ENCODE results near the gene IFNA7.
"Not testable (repeated sequence)": the region's sequence is repeated elsewhere in the genome, so short reads cannot be mapped to it uniquely, and the experiment has no call there.

IFNA7 gene

DNA sequence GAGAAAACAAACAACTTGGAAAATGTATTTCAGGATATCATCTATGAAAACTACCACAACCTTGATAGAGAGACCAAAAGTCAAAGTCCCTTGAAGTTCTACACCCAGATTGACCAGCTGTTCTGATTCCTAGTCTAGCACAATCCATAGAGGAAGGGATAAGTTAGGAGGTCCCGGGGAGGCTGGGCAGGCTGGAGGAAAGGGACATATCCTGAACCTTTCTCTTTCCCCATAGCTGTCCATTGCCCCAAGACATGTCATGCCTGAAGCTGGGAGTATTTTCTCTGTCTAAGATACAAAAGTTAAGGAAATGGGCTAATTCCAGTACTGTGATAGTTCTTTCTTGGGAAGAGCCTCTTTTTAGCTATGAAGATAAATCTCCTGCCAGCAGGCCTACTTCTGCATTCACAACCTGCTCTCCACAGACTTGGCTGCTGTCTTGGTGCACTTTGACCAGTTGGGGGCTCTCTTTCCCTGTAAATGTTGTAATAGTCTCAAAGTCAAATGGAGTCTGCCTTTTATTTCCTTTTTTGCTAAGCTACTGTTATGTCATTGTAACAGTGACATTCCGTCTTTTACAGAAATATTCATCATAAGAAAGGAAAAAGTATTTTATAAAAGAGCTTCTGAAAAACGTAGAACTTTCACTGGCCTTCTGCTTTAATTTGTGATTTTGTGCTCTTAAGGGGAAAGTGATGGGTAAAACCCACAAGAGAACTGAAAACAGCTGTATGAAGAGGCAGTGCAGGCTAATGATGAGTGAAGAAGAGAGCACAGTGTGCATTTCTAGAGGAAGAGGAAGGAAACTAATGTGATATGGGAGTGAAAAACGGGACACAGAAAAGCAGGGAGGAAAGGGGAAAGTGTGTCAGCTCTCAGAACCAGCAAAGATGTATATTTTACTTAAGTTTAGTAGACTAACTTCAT is 18.9 kb downstream of the IFNA7 start:
- not testable (repeated sequence) for DNase-seq (ENCODE audit: low read depth)

DNA sequence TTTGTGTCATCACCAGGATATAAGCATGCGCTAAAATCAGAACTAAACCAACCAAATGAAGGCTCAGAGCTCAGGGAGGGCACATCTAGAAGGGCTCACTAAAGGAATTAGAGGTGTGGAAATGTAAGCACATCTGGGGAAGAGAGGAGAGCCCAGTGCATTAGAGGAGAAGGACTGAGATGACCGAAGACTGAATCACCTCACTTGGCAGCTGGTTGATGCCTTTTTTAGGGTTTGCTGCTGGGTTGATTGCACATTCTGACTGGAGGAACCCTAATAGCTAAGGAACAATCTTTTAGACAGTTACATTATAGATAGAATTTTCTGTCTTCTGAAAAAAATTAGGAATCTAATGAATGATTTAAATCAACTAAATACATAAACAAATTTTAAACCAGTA is 27.3 kb downstream of the IFNA7 start:
- DNase-seq (ENCODE audit: low read depth): no peak

DNA sequence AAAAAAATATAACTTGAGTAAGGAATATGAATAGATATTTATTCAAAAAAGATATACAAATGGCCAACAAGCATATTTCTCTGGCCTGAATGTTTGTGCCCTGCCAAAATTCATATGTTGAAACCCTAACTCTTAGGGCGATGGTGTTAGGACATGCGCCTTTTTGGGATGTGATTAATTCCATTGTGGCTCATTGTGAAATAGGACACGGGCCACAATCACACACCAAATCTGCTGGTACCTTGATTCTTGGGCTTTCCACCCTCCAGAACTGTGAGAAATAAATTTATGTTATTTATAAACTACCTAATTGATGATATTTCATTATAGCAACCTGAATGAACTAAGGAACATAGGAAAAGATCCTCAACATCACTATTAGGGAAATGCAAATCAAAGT is 29.8 kb downstream of the IFNA7 start:
- DNase-seq (ENCODE audit: low read depth): no peak

DNA sequence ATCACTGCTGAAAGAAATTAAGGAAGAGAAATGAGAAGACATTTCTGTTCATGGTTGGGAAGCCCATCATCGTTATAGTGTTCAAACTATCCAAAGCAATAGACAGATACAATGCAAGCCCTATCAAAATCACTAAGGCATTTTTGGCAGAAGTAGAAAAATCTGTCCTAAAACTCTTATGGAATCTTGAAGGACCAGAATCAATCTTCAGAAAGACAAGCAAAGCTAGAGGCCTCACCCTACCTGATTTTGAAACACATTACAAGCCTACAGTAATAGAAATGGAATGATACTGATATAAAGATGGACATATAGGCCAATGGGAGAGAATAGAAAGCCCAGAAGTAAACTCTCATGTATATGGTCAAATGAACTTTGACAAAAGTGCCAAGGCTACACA is 30.7 kb downstream of the IFNA7 start:
- no peak for DNase-seq (ENCODE audit: low read depth)

DNA sequence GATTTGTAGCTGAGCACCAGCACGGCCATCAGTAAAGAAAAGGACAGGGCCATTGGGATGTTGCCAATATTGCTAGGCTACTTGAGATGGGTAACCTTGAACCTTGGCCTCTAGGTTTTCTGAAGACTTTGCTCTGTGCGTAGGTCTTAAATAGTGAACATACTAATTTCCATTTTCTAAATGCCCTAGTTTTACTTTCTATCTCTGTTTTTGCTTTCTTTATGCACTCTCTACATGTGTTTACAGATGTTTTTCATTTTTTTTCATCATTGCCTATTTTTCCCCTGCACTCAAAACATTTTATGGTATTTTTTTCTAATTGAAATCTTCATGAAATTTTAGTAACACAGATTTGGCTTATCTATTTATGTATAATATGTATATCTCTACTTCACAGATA is 35.4 kb downstream of the IFNA7 start, which contains the start of gene IFNA21:
Gene IFNA21, minus strand, starts transcription at position 101 of the 400 bp plus-strand sequence. Its CDS starts 48 bp downstream, at position 53.
- DNase-seq (ENCODE audit: low read depth): not testable (repeated sequence)

DNA sequence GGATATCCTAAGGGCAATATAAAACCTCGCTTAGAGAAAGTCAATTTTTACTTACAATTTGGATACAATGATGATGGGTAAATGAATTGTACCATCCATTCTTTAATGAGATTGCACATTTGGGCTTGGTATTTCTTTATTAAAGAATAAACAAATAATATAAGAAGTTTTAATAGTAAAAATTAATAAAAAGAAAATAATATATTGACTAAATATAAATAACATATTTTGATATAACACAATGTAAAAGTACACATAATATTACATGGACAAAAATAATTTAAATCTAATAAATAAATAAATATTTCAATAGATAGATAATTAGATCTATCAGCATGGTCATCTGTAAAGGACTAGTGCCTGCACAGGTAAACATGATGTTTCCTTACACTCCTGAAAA is 36.5 kb downstream of the IFNA7 start:
- no peak for DNase-seq (ENCODE audit: low read depth)

DNA sequence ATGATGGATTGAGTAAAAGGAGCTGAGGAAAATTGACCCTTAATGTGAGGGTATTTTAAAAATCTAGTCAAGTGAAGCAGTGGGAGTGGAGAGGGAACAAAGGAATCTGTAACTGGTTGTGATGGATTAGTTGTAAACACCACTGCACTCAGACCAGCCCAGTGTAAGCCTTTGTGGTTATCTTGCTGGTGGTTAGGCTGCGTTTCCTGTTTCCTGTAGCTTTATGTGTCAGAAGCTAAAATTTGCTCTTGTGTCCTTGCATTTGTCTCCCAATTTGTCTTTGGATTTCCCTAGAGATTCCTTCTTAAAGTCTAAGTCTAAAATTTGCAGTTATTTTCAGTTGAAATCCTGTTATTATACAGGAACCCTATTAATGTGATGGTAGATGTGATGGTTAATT is 41.8 kb downstream of the IFNA7 start:
- no peak for DNase-seq (ENCODE audit: low read depth)

DNA sequence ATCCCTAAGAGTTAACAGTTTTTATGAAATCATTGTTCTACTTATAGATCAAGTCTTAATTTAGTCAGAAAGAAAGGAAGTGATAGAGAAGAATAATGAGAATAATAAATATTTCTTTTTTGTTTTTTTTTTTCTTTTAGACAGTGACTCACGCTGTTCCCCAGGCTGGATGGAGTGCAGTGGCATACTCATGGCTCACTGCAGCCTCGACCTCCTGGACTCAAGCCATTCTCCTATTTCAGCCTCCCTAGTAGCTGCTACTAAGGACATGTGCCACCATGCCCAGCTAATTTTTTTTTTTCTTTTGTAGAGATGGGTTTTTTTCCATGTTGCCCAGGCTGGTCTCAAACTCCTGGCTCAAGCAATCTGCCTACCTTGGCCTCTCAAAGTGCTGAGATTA is 46.5 kb downstream of the IFNA7 start:
- no peak for DNase-seq (ENCODE audit: low read depth)

DNA sequence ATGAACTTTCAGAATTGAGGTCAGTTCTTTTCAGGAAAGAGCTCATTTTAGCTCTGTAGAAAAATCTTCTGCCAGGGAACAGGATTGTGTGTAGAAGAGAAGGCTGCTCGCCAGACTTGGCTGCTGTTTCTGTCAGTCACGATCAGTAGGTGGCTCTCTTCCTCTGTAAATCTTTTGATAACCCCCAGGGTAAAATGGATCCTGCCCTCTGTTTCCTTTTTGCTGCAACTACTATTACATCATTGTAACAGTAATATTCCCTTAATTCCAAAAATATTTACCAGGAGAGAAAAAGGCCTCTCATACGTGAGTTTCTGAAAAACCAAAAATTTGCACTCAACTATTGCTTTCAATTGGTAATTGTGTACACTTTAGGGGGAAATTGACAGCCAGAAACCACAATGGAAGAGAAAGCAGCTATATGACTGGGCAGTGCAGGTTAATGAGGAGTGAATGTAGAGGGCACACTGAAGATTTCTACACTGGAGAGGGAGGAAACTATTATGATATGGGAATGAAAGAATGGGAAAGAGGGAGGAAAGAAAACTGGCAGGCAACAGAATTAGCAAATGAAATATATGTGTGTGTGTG is 47.9 kb downstream of the IFNA7 start:
- no peak for DNase-seq (ENCODE audit: low read depth)

DNA sequence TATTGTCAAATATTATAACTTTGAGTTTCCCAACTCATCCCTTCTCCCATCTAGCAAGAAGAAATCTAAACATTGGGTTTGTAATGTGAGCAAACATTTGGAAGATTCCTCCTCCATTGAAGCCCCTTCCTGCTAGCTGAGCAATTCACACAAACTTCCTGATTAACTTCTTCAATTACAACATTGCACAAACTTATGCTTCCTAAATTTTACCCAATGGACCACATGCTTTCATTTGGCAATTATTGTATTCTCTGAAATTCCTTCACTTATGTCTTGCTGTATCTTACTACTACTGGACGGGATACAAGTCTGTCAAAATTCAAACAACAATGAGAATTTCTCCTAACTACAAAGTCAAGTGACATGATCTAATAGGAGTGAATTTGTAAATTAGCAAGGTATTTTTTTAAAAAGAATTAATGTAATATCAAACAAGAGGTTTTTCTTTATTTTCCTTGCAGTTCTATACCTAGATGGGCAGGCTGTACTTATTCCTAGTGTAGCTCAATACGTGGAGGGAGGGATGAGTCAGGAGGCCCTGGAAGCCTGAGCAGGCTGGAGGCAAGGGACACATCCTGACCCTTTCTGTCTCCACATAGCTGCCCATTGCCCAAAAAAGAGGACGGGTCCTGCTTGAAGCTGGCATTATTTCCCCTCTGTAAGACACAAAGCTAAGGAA is 48.5 kb downstream of the IFNA7 start:
- no peak for DNase-seq (ENCODE audit: low read depth)
